Activated naive CD4-positive, alpha-beta T cell treated with anti-CD3 and anti-CD28 coated beads, Interleukin-2, amount 50 U/mL, for 24 hours (primary cell): Measurements from ENCODE around the gene TK2.

Source experiments
- H3K27ac Mint-ChIP-seq: one replicate; pipeline ENCODE4 v1.8.0; 2021; ENCODE audit warnings: mild to moderate bottlenecking, mixed read lengths
- H3K27me3 Mint-ChIP-seq: one replicate; pipeline ENCODE4 v1.8.0; 2021; ENCODE audit warnings: mixed read lengths
- H3K36me3 Mint-ChIP-seq: one replicate; pipeline ENCODE4 v1.8.0; 2021; ENCODE audit warnings: mixed read lengths
- H3K4me1 Mint-ChIP-seq: one replicate; pipeline ENCODE4 v1.8.0; 2021; ENCODE audit warnings: mixed read lengths
- H3K4me3 Mint-ChIP-seq: one replicate; pipeline ENCODE4 v1.8.0; 2021; ENCODE audit warnings: mild to moderate bottlenecking, mixed read lengths
- H3K9me3 Mint-ChIP-seq: one replicate; pipeline ENCODE4 v1.8.0; 2021; ENCODE audit warnings: mixed read lengths

The TK2 gene

DNA sequence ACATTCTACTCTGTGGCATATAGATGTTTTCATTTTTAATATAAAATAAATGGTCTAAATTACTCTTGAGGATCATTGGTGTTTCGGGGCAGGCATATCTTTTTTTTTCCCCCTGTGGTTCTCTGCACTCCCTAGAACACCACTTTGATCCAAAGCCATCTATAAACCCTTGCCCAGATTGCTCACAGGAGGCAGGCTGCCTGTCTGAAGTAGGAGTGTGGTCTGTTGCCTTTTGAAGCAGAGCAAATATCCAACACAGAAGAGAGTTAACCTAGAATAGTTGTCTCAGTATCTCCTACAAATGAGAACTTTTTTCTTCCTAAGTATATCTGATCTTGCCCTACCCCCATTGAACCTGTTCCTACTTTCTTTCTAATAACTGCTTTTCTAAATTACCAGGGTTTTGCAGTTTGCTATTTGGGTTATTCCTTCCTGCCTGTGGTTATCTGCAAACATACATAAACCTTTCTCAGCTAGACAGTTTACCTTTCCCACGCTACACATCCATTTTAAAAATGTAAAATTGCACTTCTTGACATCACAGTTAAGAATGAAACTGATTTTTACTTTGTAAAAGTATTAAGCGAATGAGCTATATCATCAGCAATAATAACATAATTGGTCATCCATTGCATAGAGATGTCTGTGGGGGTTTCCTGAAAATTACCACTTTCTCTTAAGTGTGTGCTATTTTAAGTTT lies 11.6 kb upstream of the TK2 start:
- Mint-ChIP-seq H3K36me3 (peaks cover 2% of the 10 kb centered on the region), H3K4me3 (no peak overlapping the region), H3K27ac (peak overlapping the region; percentile 64), H3K9me3 (no peaks in the 10 kb centered on the region), H3K27me3 (no peaks in the 10 kb centered on the region), H3K4me1 (peaks cover 60% of the 10 kb centered on the region)

DNA sequence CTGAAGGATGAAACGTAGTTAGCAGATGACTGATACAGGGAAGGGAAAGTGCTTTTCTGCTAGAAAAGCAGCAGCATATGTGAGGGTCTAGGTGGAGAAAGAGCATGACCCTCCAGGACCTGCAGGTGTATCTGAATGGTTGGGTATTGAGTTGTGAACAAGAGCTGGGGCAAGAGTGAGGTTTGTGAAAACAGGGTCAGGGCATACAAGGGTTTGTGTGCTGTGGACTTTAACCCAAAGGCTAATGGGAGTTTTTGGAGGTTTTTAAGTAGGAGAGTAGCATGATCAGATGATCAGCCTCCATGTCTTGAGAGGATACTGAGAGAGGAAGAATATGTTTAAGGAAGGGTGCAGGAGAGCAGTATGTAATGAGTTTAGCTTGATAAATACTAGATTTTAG lies 10.2 kb upstream of the TK2 start:
- no peak overlapping the region for H3K4me3 Mint-ChIP-seq
- H3K36me3 Mint-ChIP-seq: peaks cover 4% of the 10 kb centered on the region
- H3K27me3 Mint-ChIP-seq: no peaks in the 10 kb centered on the region

DNA sequence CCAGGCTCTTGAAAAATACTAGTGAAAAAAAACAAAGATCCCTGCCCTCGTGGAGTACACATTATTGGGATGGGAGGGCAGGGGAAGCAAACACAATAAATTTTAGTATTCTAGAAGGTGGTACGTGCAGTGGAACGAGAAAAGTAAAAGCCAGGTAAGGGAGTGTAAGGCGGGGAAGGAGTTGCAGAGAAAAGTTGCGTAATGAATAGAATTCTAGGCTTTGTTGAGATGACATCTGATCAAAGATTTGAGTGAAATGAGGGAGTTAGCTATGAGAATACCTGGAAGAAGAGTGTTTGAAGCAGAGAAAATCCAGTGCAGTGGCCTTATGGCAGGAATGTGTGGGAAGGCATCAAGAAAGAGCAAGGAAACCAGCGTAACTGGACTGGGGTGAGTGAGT lies 4.6 kb upstream of the TK2 start:
- H3K9me3 Mint-ChIP-seq: no peaks in the 10 kb centered on the region
- peaks cover 79% of the 10 kb centered on the region for H3K4me1 Mint-ChIP-seq
- H3K4me3 Mint-ChIP-seq: peak overlapping the region; percentile 93
- peaks cover 10% of the 10 kb centered on the region for H3K36me3 Mint-ChIP-seq
- H3K27me3 Mint-ChIP-seq: no peaks in the 10 kb centered on the region
- H3K27ac Mint-ChIP-seq: peak overlapping the region; percentile 96

More for the DNA sequence above, 10.2 kb upstream of the TK2 start:
- no peaks in the 10 kb centered on the region for H3K9me3 Mint-ChIP-seq
- peaks cover 74% of the 10 kb centered on the region for H3K4me1 Mint-ChIP-seq
- peak overlapping the region; percentile 70 for H3K27ac Mint-ChIP-seq

GRCh38 chr16:66554021-66554420 lies 4.1 kb upstream of the TK2 start:
- peaks cover 81% of the 10 kb centered on the region for H3K4me1 Mint-ChIP-seq
- no peaks in the 10 kb centered on the region for H3K27me3 Mint-ChIP-seq
- H3K9me3 Mint-ChIP-seq: no peaks in the 10 kb centered on the region
- H3K36me3 Mint-ChIP-seq: peaks cover 10% of the 10 kb centered on the region
- peak overlapping the region; percentile 96 for H3K27ac Mint-ChIP-seq
- peak overlapping the region; percentile 93 for H3K4me3 Mint-ChIP-seq

- peak overlapping the region; percentile 96 for H3K27ac Mint-ChIP-seq
- H3K4me1 Mint-ChIP-seq: peaks cover 83% of the 10 kb centered on the region
- H3K9me3 Mint-ChIP-seq: no peaks in the 10 kb centered on the region
- no peaks in the 10 kb centered on the region for H3K27me3 Mint-ChIP-seq
- H3K36me3 Mint-ChIP-seq: peaks cover 10% of the 10 kb centered on the region
- peak overlapping the region; percentile 93 for H3K4me3 Mint-ChIP-seq
Observed at GRCh38 chr16:66553223-66553622, 3.3 kb upstream of the TK2 start.

DNA sequence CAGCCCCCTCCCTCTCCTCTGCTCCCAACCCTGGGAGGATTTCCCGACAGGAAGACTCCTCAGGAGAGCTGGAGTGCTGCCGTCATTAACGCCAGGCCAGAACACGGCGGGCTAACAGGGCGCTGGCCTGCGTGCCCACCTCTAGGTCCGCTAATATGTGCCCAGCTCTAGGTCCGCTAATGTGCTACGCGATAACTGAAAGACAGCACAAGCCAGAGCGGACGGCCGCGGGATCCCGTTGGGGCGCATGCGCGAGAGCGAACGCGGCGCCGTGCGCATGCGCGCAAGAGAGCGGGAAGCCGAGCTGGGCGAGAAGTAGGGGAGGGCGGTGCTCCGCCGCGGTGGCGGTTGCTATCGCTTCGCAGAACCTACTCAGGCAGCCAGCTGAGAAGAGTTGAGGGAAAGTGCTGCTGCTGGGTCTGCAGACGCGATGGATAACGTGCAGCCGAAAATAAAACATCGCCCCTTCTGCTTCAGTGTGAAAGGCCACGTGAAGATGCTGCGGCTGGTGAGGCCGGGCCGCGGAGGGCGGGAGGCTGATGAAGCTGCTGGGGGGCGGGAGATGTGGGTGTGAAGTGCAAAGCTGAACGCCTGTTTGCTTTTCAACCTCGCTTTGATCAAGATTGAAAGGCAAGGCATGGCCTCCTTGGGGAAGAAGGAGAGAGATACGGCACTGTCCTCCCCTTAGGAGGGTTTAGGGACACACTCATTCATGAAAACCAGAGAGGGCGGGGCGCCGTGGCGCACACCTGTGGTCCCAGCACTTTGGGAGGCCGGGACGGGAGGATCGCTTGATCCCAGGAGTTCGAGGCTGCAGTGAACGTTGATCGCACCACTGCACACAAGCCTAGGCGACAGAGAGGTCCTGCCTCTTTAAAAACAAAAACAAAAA lies 2.6 kb upstream of the TK2 start, which contains the start of gene CKLF:
CKLF (plus strand) TSS at position 291 of the 892 bp plus-strand sequence; CDS start at position 431, 140 bp downstream.
- peaks cover 10% of the 10 kb centered on the region for H3K36me3 Mint-ChIP-seq
- peaks cover 85% of the 10 kb centered on the region for H3K4me1 Mint-ChIP-seq
- peak within 1 kb of the TSS; percentile 93 for H3K4me3 Mint-ChIP-seq
- H3K27me3 Mint-ChIP-seq: no peaks in the 10 kb centered on the region
- peak within 1 kb of the TSS; percentile 96 for H3K27ac Mint-ChIP-seq
- no peaks in the 10 kb centered on the region for H3K9me3 Mint-ChIP-seq

GRCh38 chr16:66551788-66552285 lies 1.9 kb upstream of the TK2 start:
- Mint-ChIP-seq H3K36me3 (peaks cover 10% of the 10 kb centered on the region), H3K9me3 (no peaks in the 10 kb centered on the region), H3K4me3 (peak overlapping the region; percentile 93), H3K27me3 (no peaks in the 10 kb centered on the region), H3K27ac (peak overlapping the region; percentile 96), H3K4me1 (peaks cover 87% of the 10 kb centered on the region)

DNA sequence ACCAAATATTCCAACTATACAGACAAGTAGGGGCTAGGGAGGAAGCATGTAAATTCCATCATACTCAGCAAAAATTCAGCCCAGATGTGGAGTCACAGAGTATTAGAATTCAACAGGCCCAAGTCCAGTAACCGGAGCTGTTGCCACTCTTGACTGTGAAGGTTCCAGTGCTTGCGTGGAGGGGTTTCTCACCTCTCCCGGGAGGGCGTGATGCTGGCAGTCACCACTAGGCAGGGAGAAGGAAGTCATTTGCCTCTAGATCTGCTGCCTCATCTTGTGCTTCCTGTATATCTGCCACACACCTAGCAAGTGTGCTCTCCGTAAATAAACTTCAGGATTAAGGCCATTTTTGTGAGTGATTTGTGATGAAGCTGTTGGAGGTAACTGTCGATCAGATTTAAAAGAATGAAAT lies 1.4 kb upstream of the TK2 start:
- Mint-ChIP-seq H3K36me3 (peaks cover 10% of the 10 kb centered on the region), H3K27me3 (no peaks in the 10 kb centered on the region), H3K4me3 (peak overlapping the region; percentile 93), H3K27ac (peak overlapping the region; percentile 96), H3K9me3 (no peaks in the 10 kb centered on the region), H3K4me1 (peaks cover 84% of the 10 kb centered on the region)

DNA sequence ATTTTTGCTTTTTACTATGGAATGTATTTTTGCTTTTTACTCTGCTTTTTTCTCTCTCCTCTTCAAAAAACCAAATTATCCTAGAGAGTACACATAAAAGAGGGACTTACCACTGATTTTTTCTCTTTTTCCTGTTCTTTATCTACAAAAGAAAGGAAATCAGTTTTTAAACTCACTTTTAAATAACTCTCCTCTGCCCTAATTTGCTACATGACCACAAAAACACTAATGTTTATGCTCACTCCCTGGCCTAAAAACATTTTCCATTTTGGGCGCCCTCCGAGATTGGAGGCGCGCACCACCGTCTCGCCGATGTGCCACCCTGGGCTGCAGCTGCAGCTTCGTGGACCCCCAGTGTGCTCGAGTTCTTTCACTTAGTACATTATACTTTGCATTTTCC lies 1.1 kb downstream of the TK2 start:
- Mint-ChIP-seq H3K27ac (peak overlapping the region; percentile 79), H3K9me3 (no peaks in the 10 kb centered on the region), H3K36me3 (peaks cover 2% of the 10 kb centered on the region), H3K27me3 (no peaks in the 10 kb centered on the region), H3K4me1 (peaks cover 59% of the 10 kb centered on the region), H3K4me3 (peak overlapping the region; percentile 72)

- no peaks in the 10 kb centered on the region for H3K9me3 Mint-ChIP-seq
- H3K27ac Mint-ChIP-seq: peak overlapping the region; percentile 71
- peak overlapping the region; percentile 72 for H3K4me3 Mint-ChIP-seq
- H3K4me1 Mint-ChIP-seq: peaks cover 51% of the 10 kb centered on the region
- no peaks in the 10 kb centered on the region for H3K36me3 Mint-ChIP-seq
- H3K27me3 Mint-ChIP-seq: no peaks in the 10 kb centered on the region
Observed at GRCh38 chr16:66548068-66548467, 1.9 kb downstream of the TK2 start.

GRCh38 chr16:66547101-66547989 lies 2.6 kb downstream of the TK2 start:
- H3K27ac Mint-ChIP-seq: peak overlapping the region; percentile 52
- H3K4me1 Mint-ChIP-seq: peaks cover 44% of the 10 kb centered on the region

GRCh38 chr16:66544016-66544757 lies 5.7 kb downstream of the TK2 start:
- Mint-ChIP-seq H3K36me3 (no peaks in the 10 kb centered on the region), H3K27ac (no peak overlapping the region), H3K4me1 (peaks cover 31% of the 10 kb centered on the region), H3K27me3 (no peaks in the 10 kb centered on the region), H3K4me3 (no peak overlapping the region), H3K9me3 (no peaks in the 10 kb centered on the region)

More at GRCh38 chr16:66547101-66547989, 2.6 kb downstream of the TK2 start:
- H3K27me3 Mint-ChIP-seq: no peaks in the 10 kb centered on the region
- no peaks in the 10 kb centered on the region for H3K9me3 Mint-ChIP-seq
- H3K36me3 Mint-ChIP-seq: no peaks in the 10 kb centered on the region
- no peak overlapping the region for H3K4me3 Mint-ChIP-seq

DNA sequence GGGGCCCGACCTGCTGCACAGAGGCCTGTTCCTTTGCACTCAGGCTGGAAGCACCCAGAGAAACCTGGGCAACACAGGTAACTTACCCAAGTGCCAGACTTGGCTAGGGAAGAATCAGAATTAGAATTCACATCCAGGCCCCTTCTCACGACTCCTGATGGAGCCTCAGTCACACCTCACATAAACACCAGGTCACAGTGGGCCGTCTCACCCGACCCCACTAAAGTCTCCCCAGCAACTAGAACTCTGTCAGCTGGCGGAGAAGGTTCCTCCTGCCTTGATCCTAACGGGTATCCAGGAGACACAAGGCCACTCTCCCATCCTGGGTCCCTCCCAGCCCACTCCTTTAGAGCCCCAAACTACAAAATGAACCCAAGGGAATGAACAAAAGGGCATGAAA lies 6.4 kb downstream of the TK2 start:
- H3K4me1 Mint-ChIP-seq: peaks cover 28% of the 10 kb centered on the region
- H3K4me3 Mint-ChIP-seq: no peak overlapping the region
- H3K36me3 Mint-ChIP-seq: peaks cover 2% of the 10 kb centered on the region
- H3K27ac Mint-ChIP-seq: no peak overlapping the region
- no peaks in the 10 kb centered on the region for H3K27me3 Mint-ChIP-seq
- H3K9me3 Mint-ChIP-seq: no peaks in the 10 kb centered on the region

- Mint-ChIP-seq H3K27ac (no peak overlapping the region), H3K36me3 (peaks cover 2% of the 10 kb centered on the region), H3K4me3 (no peak overlapping the region), H3K27me3 (no peaks in the 10 kb centered on the region), H3K4me1 (peaks cover 17% of the 10 kb centered on the region), H3K9me3 (no peaks in the 10 kb centered on the region)
Observed at GRCh38 chr16:66542396-66542795, 7.5 kb downstream of the TK2 start.
